Breast epithelium (tissue), 4 donors: Measurements from ENCODE around the gene CD55. TPM values are rescaled to one million over a fixed set of nuclear protein-coding genes. Genes with fewer than 3 reads are reported as not detected.

Experiments
- DNase-seq, 2 donors: peaks; one replicate each; pipeline ENCODE4 v3.0.0-alpha.2; 2019; ENCODE audit warnings: low spot score in 2 of 2
- H3K27ac ChIP-seq, 2 donors: fragments of 200-600 bp; sonication (generic) in 1 of 2; one replicate each; pipeline ENCODE4 v1.5.1; 2016 to 2019; ENCODE audit warnings: mild to moderate bottlenecking in 1 of 2
- H3K27me3 ChIP-seq, 2 donors: fragments of 200-600 bp; sonication (generic) in 1 of 2; one replicate each; pipeline versions ENCODE4 v1.5.1 to v1.6.0; 2017 to 2019; ENCODE audit warnings: control low read depth in 1 of 2, mild to moderate bottlenecking in 1 of 2
- H3K36me3 ChIP-seq: fragments of 200-600 bp; one replicate; pipeline ENCODE4 v1.5.1; 2019
- H3K4me1 ChIP-seq, 2 donors: fragments of 200-600 bp; sonication (generic); one replicate each; pipeline ENCODE4 v1.5.1; 2016 to 2019; ENCODE audit warnings: control low read depth in 1 of 2
- H3K4me3 ChIP-seq, 3 donors: fragments of 200-600 bp; sonication (generic); 1 replicate in 2 of 3; 2 replicates in 1 of 3; pipeline ENCODE4 v1.5.1; 2016 to 2019; ENCODE audit warnings: mild to moderate bottlenecking in 3 of 3, moderate library complexity in 2 of 3
- H3K9me3 ChIP-seq, 2 donors: fragments of 200-600 bp; sonication (generic) in 1 of 2; one replicate each; pipeline ENCODE4 v1.5.1; 2016 to 2019; ENCODE audit warnings: control low read depth in 1 of 2
- POLR2A ChIP-seq: fragments of 450-650 bp; IDR thresholded peaks from one replicate; pipeline ENCODE4 v1.6.1; 2016; ENCODE audit warnings: antibody characterized with exemption, mild to moderate bottlenecking, moderate library complexity
- POLR2AphosphoS5 ChIP-seq, 3 donors: sonication (generic); formaldehyde crosslinking; IDR thresholded peaks; one replicate each; pipeline ENCODE4 v1.6.1; 2017; ENCODE audit warnings: antibody characterized with exemption in 3 of 3
- intact Hi-C: fragments of 100-400 bp; cut with DNase I; formaldehyde crosslinking; loops from one replicate; pipeline ENCODE4 v1.15.1; 2023; ENCODE audit warnings: low total_unique reads
- total RNA-seq, 3 donors: library from RNA; depleted of rRNA; stranded (reverse); fragments of >200 nt; gene quantifications; one replicate each; pipeline ENCODE4 v1.1.0, GENCODE V29; 2016
- TF ChIP-seq, protein P1 (sequence below), 3 donors: fragments of 450-650 bp; IDR thresholded peaks; one replicate each; pipeline ENCODE4 v1.5.1; 2016 to 2017; ENCODE audit warnings: antibody characterized with exemption in 3 of 3, mild to moderate bottlenecking in 3 of 3, moderate library complexity in 3 of 3

CD55 gene
- total RNA-seq, 3 donors from 2014 or later = 65.4 to 132 (median 67.8) TPM

DNA sequence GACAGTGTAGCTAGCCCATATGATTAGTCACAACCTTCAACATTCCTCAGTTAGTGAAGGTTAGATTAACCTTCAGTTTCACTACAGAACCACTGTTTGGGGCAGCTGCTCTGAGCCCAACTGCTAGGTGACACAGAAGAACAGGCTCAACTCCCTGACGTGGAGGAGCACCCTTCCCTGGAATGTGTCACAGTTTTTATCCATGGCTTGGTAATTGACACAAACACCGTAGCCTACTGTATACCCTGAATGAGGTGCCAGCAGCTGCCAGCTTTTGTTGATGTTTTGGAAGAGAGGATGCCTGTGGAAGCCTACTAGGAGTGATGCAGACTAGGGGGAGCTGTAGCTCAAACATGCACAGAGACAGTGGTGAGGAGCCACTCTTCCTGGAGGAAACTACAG lies 76.0 kb downstream of the CD55 start:
- H3K27ac ChIP-seq = no peak overlapping the region
- no peaks in the 10 kb centered on the region for H3K27me3 ChIP-seq
- no peaks in the 10 kb centered on the region for H3K9me3 ChIP-seq
- no peak for DNase-seq
- TF ChIP-seq, protein P1, sequence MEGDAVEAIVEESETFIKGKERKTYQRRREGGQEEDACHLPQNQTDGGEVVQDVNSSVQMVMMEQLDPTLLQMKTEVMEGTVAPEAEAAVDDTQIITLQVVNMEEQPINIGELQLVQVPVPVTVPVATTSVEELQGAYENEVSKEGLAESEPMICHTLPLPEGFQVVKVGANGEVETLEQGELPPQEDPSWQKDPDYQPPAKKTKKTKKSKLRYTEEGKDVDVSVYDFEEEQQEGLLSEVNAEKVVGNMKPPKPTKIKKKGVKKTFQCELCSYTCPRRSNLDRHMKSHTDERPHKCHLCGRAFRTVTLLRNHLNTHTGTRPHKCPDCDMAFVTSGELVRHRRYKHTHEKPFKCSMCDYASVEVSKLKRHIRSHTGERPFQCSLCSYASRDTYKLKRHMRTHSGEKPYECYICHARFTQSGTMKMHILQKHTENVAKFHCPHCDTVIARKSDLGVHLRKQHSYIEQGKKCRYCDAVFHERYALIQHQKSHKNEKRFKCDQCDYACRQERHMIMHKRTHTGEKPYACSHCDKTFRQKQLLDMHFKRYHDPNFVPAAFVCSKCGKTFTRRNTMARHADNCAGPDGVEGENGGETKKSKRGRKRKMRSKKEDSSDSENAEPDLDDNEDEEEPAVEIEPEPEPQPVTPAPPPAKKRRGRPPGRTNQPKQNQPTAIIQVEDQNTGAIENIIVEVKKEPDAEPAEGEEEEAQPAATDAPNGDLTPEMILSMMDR (IDR thresholded peaks at IDR 0.05) = no peak
- TF ChIP-seq POLR2A = no peak
- intact Hi-C loops = no loop called here
- H3K4me3 ChIP-seq = no peak overlapping the region
- no peaks in the 10 kb centered on the region for H3K4me1 ChIP-seq
- H3K36me3 ChIP-seq = no peaks in the 10 kb centered on the region

DNA sequence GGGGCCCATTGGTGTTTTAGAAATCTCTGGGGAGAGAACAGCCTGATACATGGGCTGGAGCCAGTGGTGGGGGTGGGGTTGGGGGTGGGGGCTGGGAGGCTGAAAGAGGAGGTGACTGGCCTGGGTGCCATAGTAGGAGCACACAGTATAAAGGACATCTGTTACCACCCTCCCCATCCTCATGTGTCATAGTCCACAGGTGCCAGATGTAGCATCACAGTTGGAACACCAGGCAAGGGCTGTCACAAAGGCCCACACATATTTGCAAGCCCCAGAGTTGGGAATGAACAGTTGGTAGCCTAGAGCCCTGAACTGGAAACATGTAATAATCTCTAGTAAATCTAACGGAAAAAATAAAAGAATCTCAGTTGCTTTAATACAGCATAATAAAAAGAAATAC lies 77.5 kb downstream of the CD55 start:
- intact Hi-C loops = no loop called here
- Histone ChIP-seq H3K9me3 (no peaks in the 10 kb centered on the region), H3K36me3 (no peaks in the 10 kb centered on the region), H3K4me1 (no peaks in the 10 kb centered on the region), H3K4me3 (no peak overlapping the region), H3K27ac (no peak overlapping the region), H3K27me3 (no peaks in the 10 kb centered on the region)
- DNase-seq = no peak
- no peak for TF ChIP-seq POLR2A
- TF ChIP-seq POLR2AphosphoS5 (IDR thresholded peaks at IDR 0.05) = no peak
- TF ChIP-seq, protein P1 (IDR thresholded peaks at IDR 0.05) = no peak

DNA sequence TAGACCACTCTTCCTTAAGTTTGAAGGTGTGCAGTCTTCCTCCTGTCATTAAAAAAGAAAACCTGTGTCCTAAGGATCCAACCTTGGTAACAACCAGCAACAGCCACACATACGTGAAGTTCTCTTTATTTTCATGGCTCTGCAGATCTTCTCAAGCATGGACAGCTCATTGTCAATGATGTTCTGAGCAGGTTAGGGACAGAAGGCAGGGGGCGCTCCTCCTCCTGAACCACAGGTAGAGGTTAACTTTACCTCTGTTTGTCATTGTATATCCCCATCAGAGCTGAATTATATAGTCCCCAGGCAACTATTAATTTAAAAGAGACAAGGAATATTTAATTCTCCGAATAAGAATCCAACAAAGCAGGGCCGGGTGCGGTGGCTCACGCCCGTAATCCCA lies 80.1 kb downstream of the CD55 start:
- intact Hi-C loops = no loop called here
- Histone ChIP-seq H3K27ac (no peak overlapping the region), H3K36me3 (no peaks in the 10 kb centered on the region), H3K4me1 (no peaks in the 10 kb centered on the region), H3K27me3 (no peaks in the 10 kb centered on the region), H3K4me3 (no peak overlapping the region), H3K9me3 (no peaks in the 10 kb centered on the region)
- DNase-seq = no peak
- TF ChIP-seq POLR2AphosphoS5 (IDR thresholded peaks at IDR 0.05) = no peak
- no peak for TF ChIP-seq POLR2A
- TF ChIP-seq, protein P1 (IDR thresholded peaks at IDR 0.05) = no peak

DNA sequence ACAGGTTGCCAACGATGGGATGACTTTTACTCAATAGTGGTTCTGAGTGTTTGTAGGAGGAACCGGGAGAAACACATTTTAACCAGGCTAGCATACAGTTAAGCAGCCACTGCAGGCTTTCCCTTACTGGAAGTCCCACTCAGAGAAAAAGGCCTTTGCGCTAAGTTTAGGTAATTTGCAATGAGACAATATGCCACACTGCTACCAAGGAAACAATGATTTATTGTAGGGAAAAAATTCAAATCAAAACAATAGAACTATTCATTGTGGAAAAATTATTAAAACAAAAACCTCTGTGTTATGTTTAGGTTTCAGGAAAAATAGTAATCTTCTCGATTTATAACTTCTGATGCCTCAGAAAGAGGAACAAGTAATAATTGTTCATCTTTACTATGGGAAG lies 81.3 kb downstream of the CD55 start:
- TF ChIP-seq POLR2A (no peak), POLR2AphosphoS5 (IDR thresholded peaks at IDR 0.05) (no peak)
- TF ChIP-seq, protein P1 (IDR thresholded peaks at IDR 0.05) = no peak
- no peaks in the 10 kb centered on the region for H3K36me3 ChIP-seq
- intact Hi-C loops = no loop called here

DNA sequence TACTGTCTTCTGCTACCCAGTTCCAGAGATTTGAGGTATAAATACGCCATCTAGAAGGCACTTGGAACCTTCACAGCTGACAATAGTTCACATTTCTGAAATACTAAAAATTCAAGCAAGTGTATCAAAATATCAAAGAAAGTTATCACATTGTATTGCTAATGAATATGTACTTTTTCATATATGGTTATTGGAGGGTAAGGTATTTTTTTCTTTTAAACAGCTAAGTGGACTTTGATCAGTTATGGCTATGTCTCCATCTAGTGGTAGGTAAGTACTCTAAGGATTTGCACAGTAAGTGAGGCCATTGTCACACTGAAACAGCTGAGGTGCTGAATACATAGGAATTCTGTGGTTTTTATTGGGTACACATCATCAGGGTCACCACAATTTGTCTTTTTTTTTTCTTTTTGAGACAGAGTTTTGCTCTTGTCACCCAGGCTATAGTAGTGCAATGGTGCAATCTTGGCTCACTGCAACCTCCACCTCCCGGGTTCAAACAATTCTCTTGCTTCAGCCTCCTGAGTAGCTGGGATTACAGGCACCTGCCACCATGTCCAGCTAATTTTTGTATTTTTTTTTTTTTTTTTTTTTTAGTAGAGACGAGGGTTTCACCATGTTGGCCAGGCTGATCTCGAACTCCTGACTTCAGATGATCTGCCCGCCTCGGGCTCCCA lies 83.5 kb downstream of the CD55 start:
- no peak for DNase-seq
- no peak for TF ChIP-seq POLR2AphosphoS5 (IDR thresholded peaks at IDR 0.05)
- TF ChIP-seq, protein P1 (IDR thresholded peaks at IDR 0.05) = peak; percentile 60 to 80 (median 79)
- intact Hi-C loops = no loop called here
- no peak overlapping the region for H3K4me3 ChIP-seq
- H3K4me1 ChIP-seq = no peaks in the 10 kb centered on the region
- no peaks in the 10 kb centered on the region for H3K27me3 ChIP-seq
- H3K9me3 ChIP-seq = no peaks in the 10 kb centered on the region
- no peaks in the 10 kb centered on the region for H3K36me3 ChIP-seq
- H3K27ac ChIP-seq = no peak overlapping the region

More for the DNA sequence above, 81.3 kb downstream of the CD55 start:
- Histone ChIP-seq H3K9me3 (no peaks in the 10 kb centered on the region), H3K4me3 (no peak overlapping the region), H3K27me3 (no peaks in the 10 kb centered on the region), H3K27ac (peak overlapping the region; percentile 15 to 33), H3K4me1 (no peaks in the 10 kb centered on the region)
- no peak for DNase-seq
